Hepatocyte (in vitro differentiated cells): ENCODE data around the gene ZDHHC14. TPM values are rescaled to one million over a fixed set of nuclear protein-coding genes. Genes with fewer than 3 reads are reported as not detected.

Experiments used
- DNase-seq: peaks from one replicate; pipeline ENCODE4 v3.0.0-alpha.2; 2016; ENCODE audit warnings: low spot score
- H2AFZ ChIP-seq: fragments of 200-600 bp; sonication (generic); 2 replicates; pipeline ENCODE4 v1.6.0; 2016; ENCODE audit warnings: antibody characterized with exemption, mild to moderate bottlenecking
- H3K27ac ChIP-seq: fragments of 200-600 bp; sonication (generic); 2 replicates; pipeline ENCODE4 v1.5.1; 2016; ENCODE audit warnings: mild to moderate bottlenecking
- H3K27me3 ChIP-seq: fragments of 200-600 bp; sonication (generic); 2 replicates; pipeline ENCODE4 v1.6.1; 2016
- H3K36me3 ChIP-seq: fragments of 200-600 bp; sonication (generic); replicated peaks from 2 replicates; pipeline ENCODE4 v1.5.1; 2016; ENCODE audit warnings: low read depth; ENCODE audit not compliant: insufficient read depth
- H3K4me1 ChIP-seq: fragments of 200-600 bp; sonication (generic); 2 replicates; pipeline ENCODE4 v1.5.1; 2016; ENCODE audit warnings: mild to moderate bottlenecking, moderate library complexity; ENCODE audit not compliant: insufficient read depth
- H3K4me2 ChIP-seq: fragments of 200-600 bp; sonication (generic); 2 replicates; pipeline ENCODE4 v1.6.0; 2016
- H3K4me3 ChIP-seq: fragments of 200-600 bp; sonication (generic); 2 replicates; pipeline ENCODE4 v1.5.1; 2016; ENCODE audit warnings: mild to moderate bottlenecking
- H3K79me2 ChIP-seq: fragments of 200-600 bp; sonication (generic); 2 replicates; pipeline ENCODE4 v1.6.0; 2017; ENCODE audit warnings: mild to moderate bottlenecking
- H3K9me2 ChIP-seq: fragments of 200-600 bp; sonication (generic); replicated peaks from 2 replicates; pipeline ENCODE4 v1.6.0; 2017; ENCODE audit warnings: mild to moderate bottlenecking; ENCODE audit not compliant: insufficient read depth
- H3K9me3 ChIP-seq: fragments of 200-600 bp; sonication (generic); 2 replicates; pipeline ENCODE4 v1.5.1; 2016; ENCODE audit warnings: low read depth, mild to moderate bottlenecking
- H4K20me1 ChIP-seq: fragments of 200-600 bp; sonication (generic); 2 replicates; pipeline ENCODE4 v1.6.0; 2016; ENCODE audit warnings: mild to moderate bottlenecking; ENCODE audit not compliant: insufficient read depth, poor library complexity, severe bottlenecking
- CTCF ChIP-seq: fragments of 200-600 bp; sonication (generic); IDR thresholded peaks from 2 replicates; pipeline ENCODE4 v1.5.1; 2016; ENCODE audit warnings: antibody characterized with exemption, mild to moderate bottlenecking; ENCODE audit not compliant: poor library complexity
- EZH2 ChIP-seq: fragments of 200-600 bp; sonication (generic); IDR thresholded peaks from 2 replicates; pipeline ENCODE4 v1.6.1; 2016; ENCODE audit warnings: antibody characterized with exemption, mild to moderate bottlenecking, borderline replicate concordance
- EZH2phosphoT487 ChIP-seq: fragments of 200-600 bp; sonication (generic); IDR thresholded peaks from one replicate; pipeline ENCODE4 v1.6.1; 2018; ENCODE audit warnings: antibody characterized with exemption, mild to moderate bottlenecking, low read depth, moderate library complexity; ENCODE audit not compliant: unreplicated experiment, severe bottlenecking
- WGBS: methylation state at CpG from one replicate; pipeline ENCODE4 v1.1.6; 2016; ENCODE audit warnings: low lambda C conversion rate; ENCODE audit errors: missing lambda C conversion rate; 5-methylcytosine and 5-hydroxymethylcytosine counted together
- polyA plus RNA-seq: library from polyadenylated mRNA; unstranded; fragments of >200 nt; fragmentation: Nextera tagmentation; extraction: Ambion mirVana; gene quantifications from 2 replicates; pipeline ENCODE4 v1.2.1, GENCODE V29; 2016
- total RNA-seq: library from RNA; depleted of rRNA; stranded (reverse); fragments of >200 nt; gene quantifications from 2 replicates; pipeline ENCODE4 v1.2.3, GENCODE V29; 2014

ZDHHC14 gene
- total and polyA plus RNA-seq, 2 experiments from 2014 or later: 11.8 to 25.2 TPM

DNA sequence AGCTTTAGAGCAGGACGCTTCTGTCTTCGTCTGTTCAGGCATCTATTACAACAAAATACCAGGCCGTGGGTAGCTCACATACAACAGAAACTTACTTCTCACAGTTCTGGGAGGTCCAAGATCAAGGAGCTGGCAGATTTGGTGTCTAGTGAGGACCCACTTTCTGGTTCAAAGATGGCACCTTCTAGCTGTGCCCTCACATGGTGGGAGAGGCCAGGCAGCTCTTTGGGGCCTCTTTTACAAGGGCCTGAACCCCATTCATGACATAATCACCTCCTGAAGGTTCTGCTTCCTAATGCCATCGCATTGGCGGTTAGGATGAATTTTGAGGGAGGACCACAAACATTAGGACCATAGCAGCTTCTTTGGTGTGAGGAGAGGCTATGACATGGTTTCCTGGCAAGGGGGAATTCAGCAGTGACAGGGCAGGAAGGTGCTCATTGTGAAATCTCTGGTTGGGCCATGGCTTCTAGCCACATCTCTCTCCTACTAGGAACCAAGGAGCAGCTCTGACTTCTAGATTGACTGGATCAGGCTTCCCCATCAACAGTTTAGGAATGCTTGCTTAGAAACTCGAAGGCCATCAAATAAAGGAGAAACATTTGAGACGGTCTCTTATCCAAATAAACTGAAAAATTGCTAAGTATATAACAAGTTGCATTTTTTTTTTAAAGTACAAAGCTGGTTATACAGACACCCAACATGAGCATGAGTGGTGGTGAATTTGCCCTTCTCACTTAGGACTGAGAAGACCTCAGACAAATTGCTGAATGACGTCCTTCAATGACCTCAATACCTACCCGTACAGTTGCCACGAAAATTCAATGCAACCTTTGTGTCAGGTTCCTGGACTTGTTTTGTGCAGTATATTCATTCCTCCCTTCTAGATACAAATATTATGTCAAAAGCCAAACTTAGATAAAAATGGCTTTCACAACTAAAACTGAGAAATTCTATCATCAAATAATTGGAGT lies 140.7 kb downstream of the ZDHHC14 start:
- Histone ChIP-seq H3K4me2 (no peak overlapping the region), H3K79me2 (peaks cover 2% of the 10 kb centered on the region), H2AFZ (no peak overlapping the region), H3K36me3 (no peaks in the 10 kb centered on the region), H3K4me3 (no peak overlapping the region), H4K20me1 (no peaks in the 10 kb centered on the region), H3K27me3 (no peaks in the 10 kb centered on the region), H3K4me1 (no peaks in the 10 kb centered on the region), H3K27ac (no peak overlapping the region), H3K9me2 (no peaks in the 10 kb centered on the region), H3K9me3 (no peaks in the 10 kb centered on the region)
- 93% methylated on average over 10 of the region's 10 CpGs for WGBS
- no peak for TF ChIP-seq EZH2
- no peak for DNase-seq

DNA sequence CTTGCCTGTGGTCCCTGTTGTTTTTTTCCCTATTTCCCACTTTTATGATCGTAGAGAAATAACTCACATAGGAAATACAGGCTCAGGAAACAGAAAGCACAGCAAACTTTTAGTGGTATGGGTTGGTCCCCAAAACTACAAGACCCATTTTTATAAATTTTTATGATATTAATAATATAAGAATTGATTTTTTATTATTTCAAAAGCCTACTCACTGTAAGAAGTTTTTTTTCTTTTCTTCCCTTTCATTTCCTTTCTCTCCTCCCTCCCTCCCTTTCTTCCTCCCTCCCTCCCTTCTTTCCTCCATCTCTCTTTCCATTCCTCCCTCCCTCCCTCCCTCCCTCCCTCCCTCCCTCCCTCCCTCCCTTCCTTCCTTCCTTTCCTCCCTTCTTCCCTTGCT lies 141.5 kb downstream of the ZDHHC14 start:
- Histone ChIP-seq H3K4me3 (no peak overlapping the region), H3K4me1 (no peaks in the 10 kb centered on the region), H3K9me3 (no peaks in the 10 kb centered on the region), H3K27ac (no peak overlapping the region), H3K36me3 (no peaks in the 10 kb centered on the region), H4K20me1 (no peaks in the 10 kb centered on the region), H3K4me2 (no peak overlapping the region), H3K9me2 (no peaks in the 10 kb centered on the region), H2AFZ (no peak overlapping the region), H3K27me3 (no peaks in the 10 kb centered on the region), H3K79me2 (no peaks in the 10 kb centered on the region)
- DNase-seq: no peak
- WGBS: 96% methylated on average over 1 of the region's 1 CpG
- TF ChIP-seq EZH2phosphoT487 (no peak), EZH2 (no peak), CTCF (no peak)

- no peak for TF ChIP-seq EZH2phosphoT487
- TF ChIP-seq EZH2: no peak
- no peak for TF ChIP-seq CTCF
- WGBS: 82% methylated on average over 2 of the region's 2 CpGs
- H3K4me2 ChIP-seq: no peak overlapping the region
Observed at GRCh38 chr6:157524735-157525134, 143.7 kb downstream of the ZDHHC14 start.

DNA sequence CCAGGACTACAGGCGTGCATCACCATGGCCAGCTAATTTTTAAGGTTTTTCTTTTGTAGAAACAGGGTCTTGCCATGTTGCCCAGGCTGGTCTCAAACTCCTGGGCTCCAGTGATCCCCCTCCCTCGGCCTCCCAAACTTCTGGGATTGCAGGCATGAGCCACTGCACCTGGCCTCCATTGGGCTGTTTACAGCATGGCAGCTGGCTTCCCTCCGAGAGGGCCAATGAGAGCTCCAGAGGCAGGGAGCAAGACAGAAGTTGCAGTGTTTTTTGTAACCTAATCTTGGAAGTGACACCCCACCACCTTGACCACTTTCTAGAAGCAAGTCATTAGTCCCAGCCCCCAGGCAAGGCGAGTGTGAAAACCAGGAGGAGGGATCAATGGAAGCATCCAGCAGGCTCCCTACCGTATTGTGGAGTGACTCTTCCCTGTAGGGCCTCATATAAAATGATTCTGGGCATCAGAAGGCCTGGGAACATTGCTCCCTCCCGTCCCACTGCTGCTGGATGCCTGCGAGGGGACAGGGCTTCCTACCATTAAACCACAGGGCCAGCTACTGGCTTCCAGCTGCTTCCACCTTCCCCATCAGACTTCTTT lies 144.4 kb downstream of the ZDHHC14 start:
- Histone ChIP-seq H3K27ac (no peak overlapping the region), H3K27me3 (no peaks in the 10 kb centered on the region), H2AFZ (no peak overlapping the region), H3K9me3 (no peaks in the 10 kb centered on the region), H3K9me2 (no peaks in the 10 kb centered on the region), H3K4me1 (peaks cover 13% of the 10 kb centered on the region), H3K36me3 (no peaks in the 10 kb centered on the region), H3K79me2 (no peaks in the 10 kb centered on the region), H3K4me3 (no peak overlapping the region), H3K4me2 (no peak overlapping the region), H4K20me1 (no peaks in the 10 kb centered on the region)
- WGBS: 90% methylated on average over 7 of the region's 7 CpGs
- DNase-seq: no peak
- TF ChIP-seq EZH2phosphoT487 (no peak), EZH2 (no peak), CTCF (no peak)

More at GRCh38 chr6:157524735-157525134, 143.7 kb downstream of the ZDHHC14 start:
- Histone ChIP-seq H3K27me3 (no peaks in the 10 kb centered on the region), H3K9me3 (no peaks in the 10 kb centered on the region), H2AFZ (no peak overlapping the region), H3K9me2 (no peaks in the 10 kb centered on the region), H3K4me3 (no peak overlapping the region), H3K4me1 (peaks cover 8% of the 10 kb centered on the region), H3K36me3 (no peaks in the 10 kb centered on the region), H3K27ac (no peak overlapping the region), H3K79me2 (no peaks in the 10 kb centered on the region), H4K20me1 (no peaks in the 10 kb centered on the region)
- DNase-seq: no peak
